Measurements from ENCODE around the gene KIF18A.

The KIF18A gene

DNA sequence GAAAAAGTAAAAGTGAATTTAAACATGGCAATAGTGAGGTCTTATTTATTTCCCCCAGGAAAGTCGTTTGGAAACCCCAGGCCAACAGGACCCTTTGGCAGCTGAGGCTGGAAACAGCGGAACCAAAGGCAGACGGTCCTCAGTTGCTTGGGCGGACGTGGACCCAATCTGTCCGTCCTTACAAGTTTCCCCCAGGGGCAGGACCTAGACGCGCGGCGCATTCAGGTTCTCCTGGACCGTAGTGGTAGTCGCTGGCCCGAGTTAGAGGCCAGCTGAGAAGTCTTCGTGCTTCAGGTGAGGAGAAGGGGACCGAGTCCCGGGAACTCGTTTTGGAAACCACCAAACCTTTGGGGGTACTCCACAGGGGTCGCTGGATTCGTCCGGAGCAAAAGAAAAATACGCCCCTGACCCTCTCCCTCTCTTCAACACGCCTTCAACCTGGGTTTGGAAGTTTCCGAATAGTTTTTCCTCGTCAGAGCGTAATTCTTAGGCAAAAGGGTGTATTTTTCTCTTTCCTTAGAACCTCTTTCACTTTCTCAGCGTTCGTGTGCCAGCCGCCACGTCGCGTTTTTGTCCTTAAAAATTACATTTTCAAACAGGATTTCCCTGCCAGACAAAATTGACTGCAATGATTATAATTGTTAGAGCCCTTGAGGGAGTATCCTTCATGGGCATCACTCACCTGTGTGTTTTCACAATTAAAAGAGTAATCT is 2.3 kb upstream of the KIF18A start:
- peak overlapping the region; percentile 71 for H3K4me3 ChIP-seq (ENCODE audit: low read depth, low read length)
- ChIA-PET POLR2A (no interaction called here), CTCF (interaction anchor here (0.9 to 1.5 kb wide), 4 partner anchors 9 to 419 kb away, joined by 3 to 5 read pairs (median 4); no protein-coding TSS in a partner anchor)
- DNase-seq (ENCODE audit: low read depth, low spot score): peak; percentile 21
- TF ChIP-seq, protein P1, sequence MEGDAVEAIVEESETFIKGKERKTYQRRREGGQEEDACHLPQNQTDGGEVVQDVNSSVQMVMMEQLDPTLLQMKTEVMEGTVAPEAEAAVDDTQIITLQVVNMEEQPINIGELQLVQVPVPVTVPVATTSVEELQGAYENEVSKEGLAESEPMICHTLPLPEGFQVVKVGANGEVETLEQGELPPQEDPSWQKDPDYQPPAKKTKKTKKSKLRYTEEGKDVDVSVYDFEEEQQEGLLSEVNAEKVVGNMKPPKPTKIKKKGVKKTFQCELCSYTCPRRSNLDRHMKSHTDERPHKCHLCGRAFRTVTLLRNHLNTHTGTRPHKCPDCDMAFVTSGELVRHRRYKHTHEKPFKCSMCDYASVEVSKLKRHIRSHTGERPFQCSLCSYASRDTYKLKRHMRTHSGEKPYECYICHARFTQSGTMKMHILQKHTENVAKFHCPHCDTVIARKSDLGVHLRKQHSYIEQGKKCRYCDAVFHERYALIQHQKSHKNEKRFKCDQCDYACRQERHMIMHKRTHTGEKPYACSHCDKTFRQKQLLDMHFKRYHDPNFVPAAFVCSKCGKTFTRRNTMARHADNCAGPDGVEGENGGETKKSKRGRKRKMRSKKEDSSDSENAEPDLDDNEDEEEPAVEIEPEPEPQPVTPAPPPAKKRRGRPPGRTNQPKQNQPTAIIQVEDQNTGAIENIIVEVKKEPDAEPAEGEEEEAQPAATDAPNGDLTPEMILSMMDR (IDR thresholded peaks at IDR 0.05; ENCODE audit: insufficient read depth, low read length, missing control alignments): no peak

DNA sequence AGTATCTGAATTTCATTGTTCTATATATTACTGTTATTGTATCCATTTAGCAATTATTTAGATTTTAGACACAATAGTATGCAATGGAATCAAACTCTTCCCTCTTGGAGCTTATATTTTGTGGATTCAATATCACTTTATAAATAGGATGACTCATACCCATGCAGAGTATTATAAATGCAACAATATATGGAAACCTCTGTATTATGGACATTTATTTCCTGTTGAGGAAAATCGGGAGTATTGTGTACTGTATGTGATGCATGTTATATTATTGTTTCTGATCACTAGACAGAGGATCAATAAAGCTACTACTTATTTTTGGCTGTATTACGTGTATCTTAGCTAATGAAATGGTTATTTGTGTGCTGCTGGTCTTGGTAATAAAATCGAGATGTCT is 1.0 kb upstream of the KIF18A start:
- peak overlapping the region; percentile 66 for H3K4me3 ChIP-seq (ENCODE audit: low read depth, low read length)
- ChIA-PET POLR2A (no interaction called here), CTCF (interaction anchor here (1.5 to 1.8 kb wide), 2 partner anchors 11 to 421 kb away, joined by 4 to 5 read pairs; no protein-coding TSS in a partner anchor)
- TF ChIP-seq, protein P1 (IDR thresholded peaks at IDR 0.05; ENCODE audit: insufficient read depth, low read length, missing control alignments): no peak
- no peak for DNase-seq (ENCODE audit: low read depth, low spot score)

DNA sequence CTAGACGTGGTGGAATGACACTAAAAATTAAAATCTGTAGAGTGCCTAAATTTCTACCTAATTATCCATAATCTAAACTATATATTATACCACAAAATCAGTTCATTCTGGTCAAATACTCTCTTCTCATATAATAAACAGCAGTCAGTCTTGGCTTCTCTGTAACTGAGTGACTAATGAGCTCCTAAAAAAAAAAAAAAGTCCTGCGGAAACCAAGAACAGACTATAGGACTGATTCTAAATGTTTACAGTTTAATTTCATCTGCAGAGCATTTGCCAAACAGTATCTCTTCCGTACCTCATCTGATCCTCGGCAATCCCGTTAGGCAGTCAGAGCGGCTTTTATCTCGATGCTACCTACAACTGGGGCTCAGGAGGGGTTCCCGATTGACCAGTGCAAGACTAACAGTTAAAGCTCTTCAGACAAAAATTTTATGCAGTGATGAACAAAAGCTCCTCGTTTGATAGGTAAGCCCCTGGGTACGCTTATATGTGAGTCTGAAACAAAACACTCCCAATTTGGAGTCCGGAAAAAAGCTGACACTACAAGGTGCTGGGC is 686 bp downstream of the KIF18A start:
- TF ChIP-seq, protein P1 (IDR thresholded peaks at IDR 0.05; ENCODE audit: insufficient read depth, low read length, missing control alignments): no peak
- H3K4me3 ChIP-seq (ENCODE audit: low read depth, low read length): peak overlapping the region; percentile 73
- CTCF ChIA-PET: interaction anchor here (1.1 to 2.8 kb wide), 4 partner anchors 9 to 423 kb away, joined by 4 to 9 read pairs (median 6); no protein-coding TSS in a partner anchor
- no peak for DNase-seq (ENCODE audit: low read depth, low spot score)
- POLR2A ChIA-PET: interaction anchor here (0.7 to 2.0 kb wide), 4 partner anchors 47 to 407 kb away, joined by 3 to 12 read pairs (median 6); partner anchors contain the start of gene BDNF

DNA sequence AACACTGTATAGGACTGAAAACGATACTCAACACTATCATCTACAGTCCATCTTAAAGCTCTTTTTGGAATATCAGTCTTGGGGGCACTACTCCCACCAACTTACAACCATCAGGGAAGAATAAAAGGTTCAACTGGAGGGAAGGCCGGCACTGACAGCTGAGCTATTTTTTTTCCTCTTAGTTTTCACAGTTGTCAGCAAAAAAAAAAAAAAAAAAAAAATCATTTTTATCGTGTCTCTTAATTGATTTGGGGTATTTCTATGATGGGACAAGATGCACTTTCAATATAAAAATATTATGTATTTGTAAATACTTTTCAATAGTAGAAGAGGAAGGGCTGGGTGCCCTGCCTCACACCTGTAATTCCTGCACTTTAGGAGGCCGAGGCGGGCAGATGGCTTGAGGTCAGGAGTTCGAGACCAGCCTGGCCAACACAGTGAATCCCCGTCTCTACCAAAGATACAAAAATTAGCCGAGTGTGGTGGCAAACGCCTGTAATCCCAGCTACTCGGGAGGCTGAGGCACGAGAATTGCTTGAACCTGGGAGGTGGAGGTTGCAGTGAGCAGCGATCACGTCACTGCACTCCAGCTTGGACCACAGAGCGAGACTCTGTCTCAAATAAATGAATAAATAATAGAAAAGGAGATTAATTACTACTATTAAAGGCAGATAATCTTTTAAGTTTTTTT is 1.5 kb downstream of the KIF18A start:
- CTCF ChIA-PET: interaction anchor here (1.1 to 2.8 kb wide), 3 partner anchors 10 to 424 kb away, joined by 3 to 9 read pairs (median 7); no protein-coding TSS in a partner anchor
- peak overlapping the region; percentile 73 for H3K4me3 ChIP-seq (ENCODE audit: low read depth, low read length)
- DNase-seq (ENCODE audit: low read depth, low spot score): no peak
- TF ChIP-seq, protein P1 (IDR thresholded peaks at IDR 0.05; ENCODE audit: insufficient read depth, low read length, missing control alignments): no peak
- POLR2A ChIA-PET: interaction anchor here (0.7 to 2.0 kb wide), 3 partner anchors 54 to 406 kb away, joined by 5 to 12 read pairs (median 5); partner anchors contain the start of gene BDNF

DNA sequence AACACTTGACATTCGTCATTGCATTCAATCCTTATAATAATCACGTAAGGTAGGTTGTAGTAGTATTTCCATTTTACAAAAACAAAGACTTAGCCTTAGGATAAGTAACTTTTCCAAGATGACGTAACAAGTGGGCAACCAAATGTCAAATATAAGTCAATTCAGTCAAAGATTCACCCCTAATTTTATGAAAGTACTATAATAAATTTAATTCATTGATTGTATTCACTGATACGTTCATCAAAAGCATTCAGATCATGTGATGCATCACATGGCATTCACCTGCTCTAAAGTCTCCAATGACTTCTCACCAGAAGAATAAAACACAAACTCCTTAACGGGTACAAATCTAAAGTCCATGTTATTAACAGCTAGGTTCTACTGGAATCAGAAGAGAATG is 2.1 kb downstream of the KIF18A start:
- ChIA-PET CTCF (interaction anchor here (1.1 to 2.8 kb wide), 2 partner anchors 10 to 424 kb away, joined by 3 to 7 read pairs; no protein-coding TSS in a partner anchor), POLR2A (interaction anchor here (0.7 kb wide), 1 partner anchor 53 kb away, joined by 5 read pairs; no protein-coding TSS in a partner anchor)
- TF ChIP-seq, protein P1 (IDR thresholded peaks at IDR 0.05; ENCODE audit: insufficient read depth, low read length, missing control alignments): no peak
- DNase-seq (ENCODE audit: low read depth, low spot score): no peak
- no peak overlapping the region for H3K4me3 ChIP-seq (ENCODE audit: low read depth, low read length)
